Measurements from ENCODE around the gene LRRC4C.
"Not testable (repeated sequence)": the region's sequence is repeated elsewhere in the genome, so short reads cannot be mapped to it uniquely, and the experiment has no call there.

The LRRC4C gene

DNA sequence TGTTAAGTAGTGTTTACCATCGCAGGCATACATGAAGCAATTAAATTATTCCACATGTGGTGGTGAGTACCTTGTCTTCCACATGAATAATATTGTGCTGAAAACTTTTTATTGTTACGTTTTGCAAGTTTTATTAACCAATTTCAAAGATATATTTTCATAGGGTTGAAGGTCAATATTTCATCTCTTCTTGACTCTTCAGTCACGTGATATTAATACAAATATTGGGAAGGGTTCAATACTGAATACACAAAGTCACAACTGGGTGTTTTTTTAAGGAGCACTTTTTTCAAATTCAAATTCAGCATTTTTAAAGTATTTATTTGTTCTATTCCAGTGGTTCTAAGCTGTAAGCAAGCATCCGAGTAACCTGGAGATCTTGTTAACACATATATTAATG is 348.9 kb downstream of the LRRC4C start:
- DNase-seq, result no peak

DNA sequence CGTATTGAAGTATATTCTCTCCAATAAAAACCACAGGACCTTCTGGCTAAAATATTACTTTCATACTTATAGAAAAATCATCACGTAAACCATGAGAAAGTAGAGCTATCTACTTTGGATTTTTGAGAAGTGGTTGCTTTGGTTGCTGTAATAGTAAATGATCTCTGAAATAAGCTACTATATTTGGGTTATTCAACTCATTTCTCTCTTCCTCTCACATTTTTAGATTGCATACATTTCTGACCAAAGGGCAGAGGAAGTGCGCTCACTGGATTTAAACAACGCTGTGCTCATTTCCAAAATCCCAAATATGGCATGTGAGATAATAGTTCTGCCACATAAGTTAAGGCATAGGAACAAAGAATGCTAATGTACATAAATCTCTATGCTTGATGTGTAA is 357.0 kb downstream of the LRRC4C start:
- no peak for DNase-seq

GRCh38 chr11:41099654-41100053 is 359.8 kb downstream of the LRRC4C start:
- DNase-seq, result no peak

- no peak for DNase-seq
Observed at GRCh38 chr11:41085123-41085522, 374.3 kb downstream of the LRRC4C start.

GRCh38 chr11:41081756-41082285 is 377.6 kb downstream of the LRRC4C start:
- DNase-seq, result no peak

GRCh38 chr11:41074318-41074717 is 385.1 kb downstream of the LRRC4C start:
- DNase-seq, result no peak

- no peak for DNase-seq
Observed at GRCh38 chr11:41065432-41065831, 394.0 kb downstream of the LRRC4C start.

GRCh38 chr11:41058138-41058537 is 401.3 kb downstream of the LRRC4C start:
- DNase-seq, result no peak

DNA sequence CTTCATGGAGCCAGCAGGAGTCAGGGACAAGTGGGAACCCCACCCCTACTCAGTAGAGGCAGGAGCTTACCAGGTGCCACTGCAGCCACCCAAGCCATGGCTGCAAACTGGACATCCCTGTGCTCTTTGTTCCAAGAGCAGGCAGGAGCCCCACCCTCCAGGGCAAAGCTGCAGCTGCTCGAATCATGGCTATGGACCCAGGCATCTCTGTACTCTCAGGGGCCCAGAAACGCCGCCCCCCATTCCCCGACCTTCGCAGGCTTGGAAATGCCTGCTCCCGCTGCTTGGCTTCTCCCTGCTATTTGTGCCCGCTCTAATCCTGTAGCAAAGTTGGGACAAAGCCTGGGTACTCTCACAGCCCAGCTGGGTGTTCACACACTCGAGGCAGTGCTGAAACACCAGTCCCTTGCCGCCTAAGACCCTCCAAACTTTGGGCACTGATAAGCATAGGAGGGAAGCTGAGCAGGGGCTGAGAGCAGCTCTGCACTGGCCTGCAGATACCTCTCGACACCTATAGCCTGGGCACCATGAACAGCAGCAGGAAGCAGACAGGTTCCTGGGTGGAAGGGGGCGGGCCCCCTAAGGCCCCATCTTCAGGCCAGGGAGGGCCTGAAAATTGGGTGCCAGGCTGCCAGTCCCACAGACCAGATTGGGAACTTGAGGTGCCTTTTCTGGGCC is 402.4 kb downstream of the LRRC4C start:
- no peak for DNase-seq

GRCh38 chr11:41053894-41054293 is 405.6 kb downstream of the LRRC4C start:
- DNase-seq, result no peak

- no peak for DNase-seq
Observed at GRCh38 chr11:41051919-41052635, 407.4 kb downstream of the LRRC4C start.

DNA sequence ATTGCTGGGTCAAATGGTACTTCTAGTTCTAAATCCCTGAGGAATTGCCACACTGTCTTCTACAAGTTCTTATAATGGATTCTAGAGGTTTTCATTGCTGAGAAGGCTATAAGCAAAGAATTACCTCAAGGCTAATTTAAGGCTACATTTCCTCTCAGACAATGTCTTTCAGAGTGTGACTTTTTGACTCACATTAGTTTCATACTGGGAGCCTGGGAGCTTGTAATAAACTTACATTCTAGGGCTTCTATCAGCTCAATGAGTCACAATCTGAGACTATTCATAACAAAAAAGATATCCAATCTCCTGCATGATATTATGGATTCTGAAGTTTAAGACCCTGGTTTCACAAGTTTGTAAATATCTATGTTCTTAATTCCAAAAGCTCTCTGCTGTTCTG is 408.7 kb downstream of the LRRC4C start:
- no peak for DNase-seq

GRCh38 chr11:41047229-41047628 is 412.2 kb downstream of the LRRC4C start:
- no peak for DNase-seq

- DNase-seq, result no peak
Observed at GRCh38 chr11:41045266-41045665, 414.2 kb downstream of the LRRC4C start.

DNA sequence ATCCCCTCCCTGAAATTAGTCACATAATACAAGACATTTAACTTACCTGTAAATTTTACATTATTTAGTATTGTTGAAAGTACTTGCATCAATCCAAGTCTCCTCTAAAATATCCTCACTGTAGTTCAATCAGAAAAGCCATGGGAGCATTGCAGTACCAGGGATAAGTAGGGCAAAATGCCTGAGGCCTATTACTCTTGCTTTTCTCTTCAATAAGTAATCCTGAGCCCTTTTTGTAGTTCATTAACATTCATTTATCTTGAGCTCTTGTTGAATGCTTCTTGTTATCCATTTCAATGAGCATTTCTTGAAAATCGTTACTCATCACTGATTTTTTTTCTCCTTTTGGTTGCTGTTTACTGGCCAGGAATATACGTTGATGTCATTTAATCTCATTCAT is 414.7 kb downstream of the LRRC4C start:
- no peak for DNase-seq

DNA sequence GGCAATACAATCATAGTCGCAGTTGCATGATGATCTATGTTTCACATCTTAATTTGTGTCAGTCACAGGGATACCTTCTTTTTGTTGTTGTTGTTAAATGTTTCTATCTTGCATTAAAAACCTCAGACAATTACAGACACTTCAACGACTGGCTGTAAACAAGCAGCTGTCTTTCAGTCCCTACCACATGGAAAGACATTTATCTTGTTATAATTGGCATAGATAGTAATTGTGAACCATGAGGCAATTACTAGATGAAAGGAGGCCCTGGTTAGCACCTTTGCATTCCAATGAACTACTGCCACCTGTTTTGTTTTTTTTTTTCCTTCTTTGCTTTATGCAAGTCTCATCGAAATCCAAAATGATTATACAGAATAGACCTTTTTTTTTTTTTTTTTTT is 416.8 kb downstream of the LRRC4C start:
- DNase-seq, result no peak

- no peak for DNase-seq
Observed at GRCh38 chr11:41040474-41040873, 419.0 kb downstream of the LRRC4C start.

GRCh38 chr11:41039592-41039991 is 419.9 kb downstream of the LRRC4C start:
- DNase-seq, result no peak

DNA sequence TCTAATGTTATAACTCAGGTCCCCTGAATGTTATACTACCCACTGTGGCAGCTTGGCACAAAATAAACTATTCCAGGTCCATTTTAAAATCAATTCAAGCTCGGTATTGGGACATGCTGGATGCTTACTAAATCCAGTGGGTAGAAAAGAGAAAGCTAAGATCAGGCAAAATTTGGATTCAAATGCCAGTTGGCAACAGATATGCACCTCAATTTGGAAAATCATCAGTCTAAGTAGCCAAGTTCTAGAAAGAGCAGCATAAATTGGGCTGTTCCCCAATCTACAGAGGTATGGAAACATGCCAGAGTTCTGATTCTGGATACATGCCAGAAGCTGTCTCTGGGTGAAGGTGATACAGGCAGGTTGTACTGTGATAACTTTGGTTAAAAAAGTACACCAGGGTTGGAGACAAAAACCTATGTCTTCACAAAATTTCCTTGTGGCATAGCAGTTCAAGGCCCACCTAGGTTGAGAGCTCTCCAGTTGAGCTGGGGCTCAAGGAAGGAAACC is 427.8 kb downstream of the LRRC4C start:
- no peak for DNase-seq

DNA sequence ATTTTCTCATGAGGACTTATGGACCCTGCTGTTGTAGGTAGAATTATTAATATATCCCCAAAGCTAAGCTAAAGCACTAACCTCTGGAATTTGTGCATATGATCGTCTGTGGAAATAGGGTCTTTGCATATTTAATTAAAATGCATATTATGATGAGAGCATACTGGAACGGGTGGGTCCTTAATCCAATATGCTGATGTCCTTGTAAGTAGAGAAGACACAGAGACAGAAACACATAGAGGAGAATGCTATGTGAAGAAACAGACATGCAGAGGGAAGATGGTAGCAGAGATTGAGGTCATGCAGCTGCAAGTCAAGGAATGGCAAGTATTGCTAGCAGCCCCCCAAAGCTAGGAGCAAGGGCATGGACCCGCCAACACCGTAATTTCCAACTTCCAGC is 439.2 kb downstream of the LRRC4C start:
- no peak for DNase-seq

GRCh38 chr11:41019666-41020065 is 439.8 kb downstream of the LRRC4C start:
- not testable (repeated sequence) for DNase-seq

DNA sequence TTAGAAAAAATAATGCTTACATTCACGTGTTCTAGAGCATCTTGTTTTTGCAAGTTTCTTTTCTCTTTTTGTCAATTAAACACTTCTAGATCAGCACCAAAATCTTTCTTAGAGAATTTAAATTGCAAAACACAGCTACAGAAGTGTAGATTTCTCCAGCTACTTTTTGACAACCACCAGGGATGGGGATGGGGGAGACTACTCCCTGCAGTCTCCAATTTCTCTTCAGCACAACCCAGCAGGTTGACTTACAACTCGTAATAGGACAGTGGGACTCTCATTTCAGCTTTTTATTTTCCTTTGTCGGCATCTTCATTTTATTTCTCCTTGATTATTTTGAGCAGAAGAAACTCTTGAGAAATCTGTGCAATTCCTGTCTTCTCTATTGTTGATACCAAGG is 441.2 kb downstream of the LRRC4C start:
- DNase-seq, result no peak

DNA sequence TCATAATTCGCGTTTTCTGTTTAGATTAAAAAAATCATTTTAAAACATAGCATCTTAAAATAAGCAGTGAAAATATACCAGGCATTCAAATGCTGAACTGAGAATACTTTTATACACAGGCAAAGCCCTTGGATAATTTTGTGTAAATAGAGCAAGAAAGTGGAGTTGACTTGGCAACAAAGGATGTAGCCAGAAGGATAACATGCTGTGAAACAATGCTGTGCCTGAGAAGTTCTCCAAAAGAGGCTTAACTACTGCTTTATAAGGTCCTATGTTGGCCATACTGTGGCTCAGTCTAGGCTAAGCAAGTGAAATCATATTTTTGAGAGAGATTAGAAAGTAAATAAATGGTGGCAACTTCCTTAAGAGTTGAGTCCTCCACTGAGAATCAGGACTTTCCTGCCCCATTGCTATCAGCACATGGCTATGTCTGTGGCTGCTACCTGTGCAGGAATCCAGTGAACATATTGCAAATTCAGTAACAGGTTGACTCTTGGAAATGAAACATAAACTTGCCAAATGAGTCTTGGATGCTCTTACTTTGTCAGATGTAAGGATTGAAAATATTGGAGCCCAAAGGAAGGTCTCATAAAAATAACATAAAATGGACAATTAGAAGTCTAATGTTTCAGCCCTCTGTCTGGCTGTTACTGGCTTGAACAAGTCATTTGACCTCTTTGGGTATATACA is 448.9 kb downstream of the LRRC4C start:
- no peak for DNase-seq

DNA sequence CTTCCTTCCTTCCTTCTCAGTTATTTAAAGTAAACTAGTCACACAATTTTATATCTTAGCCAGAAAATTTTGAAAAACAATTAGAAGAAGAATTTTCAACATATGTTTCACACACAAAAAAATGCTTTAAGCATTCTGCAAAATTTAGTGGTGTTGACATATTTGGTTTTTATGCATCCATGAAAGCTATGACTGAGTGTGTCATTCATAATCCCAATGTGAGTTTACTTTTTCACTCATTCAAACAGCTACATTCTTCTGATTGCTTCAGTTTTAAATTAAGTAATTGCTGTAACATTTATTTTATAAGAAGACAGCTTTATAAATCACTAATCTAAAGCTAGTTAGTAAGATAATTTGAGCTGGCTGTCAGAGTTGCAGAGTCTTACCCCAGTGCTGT is 453.5 kb downstream of the LRRC4C start:
- DNase-seq, result no peak

All from activated CD8-positive, alpha-beta memory T cell treated with anti-CD3 and anti-CD28 coated beads, Interleukin-2, amount 50 U/mL, for 4 hours (primary cell).